Measurements from ENCODE around the gene GPLD1.

The GPLD1 gene

DNA sequence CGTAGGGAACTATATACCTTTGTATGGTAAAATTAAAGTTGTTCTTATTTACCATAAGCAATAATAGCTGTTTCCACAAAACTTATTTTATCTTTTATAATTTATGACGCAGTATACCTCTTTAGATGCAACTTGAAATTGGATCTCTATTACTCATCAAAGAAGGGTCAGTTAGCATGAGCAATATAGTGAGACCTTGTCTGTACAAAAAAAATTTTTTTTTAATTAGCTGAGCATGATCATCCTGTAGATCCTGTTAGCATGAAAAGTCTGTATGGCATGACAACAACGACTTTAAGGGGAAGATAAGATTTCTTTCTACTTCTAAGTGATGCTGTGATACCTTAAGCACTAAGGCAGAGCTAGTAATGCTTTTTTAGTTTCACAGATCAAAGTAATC lies 11.3 kb upstream of the GPLD1 start:
- TF ChIP-seq, protein P1, sequence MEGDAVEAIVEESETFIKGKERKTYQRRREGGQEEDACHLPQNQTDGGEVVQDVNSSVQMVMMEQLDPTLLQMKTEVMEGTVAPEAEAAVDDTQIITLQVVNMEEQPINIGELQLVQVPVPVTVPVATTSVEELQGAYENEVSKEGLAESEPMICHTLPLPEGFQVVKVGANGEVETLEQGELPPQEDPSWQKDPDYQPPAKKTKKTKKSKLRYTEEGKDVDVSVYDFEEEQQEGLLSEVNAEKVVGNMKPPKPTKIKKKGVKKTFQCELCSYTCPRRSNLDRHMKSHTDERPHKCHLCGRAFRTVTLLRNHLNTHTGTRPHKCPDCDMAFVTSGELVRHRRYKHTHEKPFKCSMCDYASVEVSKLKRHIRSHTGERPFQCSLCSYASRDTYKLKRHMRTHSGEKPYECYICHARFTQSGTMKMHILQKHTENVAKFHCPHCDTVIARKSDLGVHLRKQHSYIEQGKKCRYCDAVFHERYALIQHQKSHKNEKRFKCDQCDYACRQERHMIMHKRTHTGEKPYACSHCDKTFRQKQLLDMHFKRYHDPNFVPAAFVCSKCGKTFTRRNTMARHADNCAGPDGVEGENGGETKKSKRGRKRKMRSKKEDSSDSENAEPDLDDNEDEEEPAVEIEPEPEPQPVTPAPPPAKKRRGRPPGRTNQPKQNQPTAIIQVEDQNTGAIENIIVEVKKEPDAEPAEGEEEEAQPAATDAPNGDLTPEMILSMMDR (IDR thresholded peaks at IDR 0.05; ENCODE audit: borderline replicate concordance, insufficient read depth, low read depth, low read length): no peak
- no peak overlapping the region for H3K4me3 ChIP-seq (ENCODE audit: low read depth, low read length)

DNA sequence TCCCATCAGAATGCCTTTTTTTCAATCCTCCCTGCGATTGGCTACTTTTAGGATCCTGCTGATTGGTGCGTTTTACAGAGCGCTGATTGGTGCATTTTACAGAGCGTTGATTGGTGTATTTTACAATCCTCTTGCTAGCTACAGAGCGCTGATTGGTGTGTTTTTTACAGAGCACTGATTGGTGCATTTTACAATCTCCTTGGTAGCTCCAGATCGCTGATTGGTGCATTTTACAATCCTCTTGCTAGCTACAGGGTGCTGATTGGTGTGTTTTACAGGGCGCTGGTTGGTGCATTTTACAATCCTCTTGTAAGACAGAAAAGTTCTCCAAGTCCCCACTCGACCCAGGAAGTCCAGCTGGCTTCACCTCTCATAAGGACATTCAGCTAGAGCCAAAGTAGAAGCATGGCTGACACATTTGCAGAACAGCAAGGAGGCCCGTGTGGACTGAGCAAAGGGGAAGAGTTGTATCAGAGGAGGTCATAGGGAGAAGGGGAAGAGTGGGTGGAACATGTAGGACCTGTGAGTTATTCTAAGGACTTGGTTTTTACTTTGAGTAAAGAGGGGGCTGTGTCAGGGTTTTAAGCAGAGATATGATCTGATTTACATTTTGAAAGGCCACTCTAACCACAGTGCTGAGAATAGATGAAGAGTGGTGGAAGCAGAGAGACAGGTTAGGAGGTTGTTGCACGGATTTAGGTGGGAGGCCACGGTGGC lies 8.0 kb upstream of the GPLD1 start:
- TF ChIP-seq, protein P1 (IDR thresholded peaks at IDR 0.05; ENCODE audit: borderline replicate concordance, insufficient read depth, low read depth, low read length): no peak
- H3K4me3 ChIP-seq (ENCODE audit: low read depth, low read length): no peak overlapping the region

DNA sequence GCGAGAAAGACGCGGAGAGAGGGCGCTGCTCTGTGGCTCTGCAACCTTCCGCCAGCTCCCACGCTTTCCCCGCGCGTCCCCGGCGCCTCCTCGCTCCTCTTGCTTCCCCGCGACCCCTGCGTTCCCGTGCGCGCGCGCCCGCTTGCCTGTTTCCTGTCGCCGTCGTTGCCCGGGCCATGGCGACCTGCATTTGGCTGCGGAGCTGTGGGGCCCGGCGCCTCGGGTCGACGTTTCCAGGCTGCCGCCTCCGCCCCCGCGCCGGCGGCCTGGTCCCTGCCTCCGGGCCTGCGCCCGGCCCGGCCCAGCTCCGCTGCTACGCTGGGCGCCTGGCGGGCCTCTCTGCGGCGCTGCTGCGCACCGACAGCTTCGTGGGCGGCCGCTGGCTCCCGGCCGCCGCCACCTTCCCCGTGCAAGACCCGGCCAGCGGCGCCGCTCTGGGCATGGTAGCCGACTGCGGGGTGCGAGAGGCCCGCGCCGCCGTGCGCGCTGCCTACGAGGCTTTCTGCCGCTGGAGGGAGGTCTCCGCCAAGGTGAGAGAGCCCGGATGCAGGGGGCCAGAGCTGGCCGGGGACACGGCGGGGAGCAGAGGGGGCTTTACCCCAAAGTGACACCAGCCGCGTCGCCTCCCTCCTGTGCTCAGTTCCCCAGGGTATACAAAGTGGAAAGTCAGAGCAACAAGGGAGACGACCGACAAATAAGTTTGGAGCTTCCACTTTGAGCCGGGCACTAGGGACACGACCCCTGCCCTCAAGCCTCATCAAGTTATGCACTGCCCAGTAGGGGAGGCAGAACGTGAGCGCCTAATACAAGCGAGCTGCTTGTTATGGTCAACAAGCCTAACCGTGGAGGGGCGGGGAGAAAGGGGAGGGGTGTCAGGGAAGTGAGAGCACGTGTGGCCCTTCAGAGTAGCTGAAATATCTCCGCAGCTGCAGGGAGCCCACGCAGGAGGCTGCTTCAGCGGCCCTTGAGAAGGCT lies 5.7 kb upstream of the GPLD1 start, which contains the start of gene ALDH5A1:
TSS of gene ALDH5A1 (plus strand) at position 149 of the 975 bp plus-strand sequence. CDS start at position 177, 28 bp downstream.
- peak within 1 kb of the TSS; percentile 48 for H3K4me3 ChIP-seq (ENCODE audit: low read depth, low read length)
- TF ChIP-seq, protein P1 (IDR thresholded peaks at IDR 0.05; ENCODE audit: borderline replicate concordance, insufficient read depth, low read depth, low read length): peak; percentile 47; the same call in 1 of the 2 replicates

DNA sequence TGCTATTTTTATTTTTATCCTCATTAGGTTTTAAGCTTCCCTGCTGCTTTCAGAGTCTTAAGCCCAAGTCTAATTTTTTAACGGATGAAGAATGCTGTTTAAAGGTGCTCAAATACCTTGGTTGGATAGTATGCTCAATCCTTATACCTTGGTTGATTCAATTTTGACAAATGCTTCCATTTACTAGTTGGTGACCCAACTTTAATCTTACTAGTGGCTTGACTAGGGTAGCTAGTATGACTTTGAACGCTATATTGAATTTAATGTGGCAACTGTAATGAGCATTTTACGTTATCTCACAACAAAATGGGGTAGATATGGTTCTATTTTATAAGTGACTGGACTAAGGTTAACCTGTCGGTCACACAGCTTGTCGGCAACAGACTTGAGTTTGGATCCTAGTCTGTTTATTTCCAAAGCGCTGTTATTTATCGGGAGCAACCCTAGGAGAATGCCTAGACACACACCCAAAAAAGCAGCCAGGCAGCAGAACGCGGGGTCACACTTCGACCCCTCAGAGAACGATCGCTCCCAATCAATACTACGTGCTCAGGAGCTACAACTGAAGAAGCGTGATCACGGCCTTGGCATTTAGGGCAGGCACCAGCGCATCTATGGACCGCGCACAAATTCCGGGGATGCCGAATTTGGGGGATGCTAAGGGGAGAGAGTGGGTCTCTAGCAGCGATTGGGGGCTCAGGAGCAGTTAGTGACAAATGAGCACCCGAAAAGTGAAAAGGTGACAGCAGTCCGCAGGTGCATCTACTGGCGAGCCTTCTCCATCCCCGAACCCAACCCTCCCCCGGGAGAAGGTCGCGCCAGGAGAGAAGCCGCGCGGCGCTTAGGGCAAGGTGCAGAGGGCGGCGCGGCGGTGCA lies 4.8 kb upstream of the GPLD1 start:
- H3K4me3 ChIP-seq (ENCODE audit: low read depth, low read length): peak overlapping the region; percentile 48
- TF ChIP-seq, protein P1 (IDR thresholded peaks at IDR 0.05; ENCODE audit: borderline replicate concordance, insufficient read depth, low read depth, low read length): no peak

DNA sequence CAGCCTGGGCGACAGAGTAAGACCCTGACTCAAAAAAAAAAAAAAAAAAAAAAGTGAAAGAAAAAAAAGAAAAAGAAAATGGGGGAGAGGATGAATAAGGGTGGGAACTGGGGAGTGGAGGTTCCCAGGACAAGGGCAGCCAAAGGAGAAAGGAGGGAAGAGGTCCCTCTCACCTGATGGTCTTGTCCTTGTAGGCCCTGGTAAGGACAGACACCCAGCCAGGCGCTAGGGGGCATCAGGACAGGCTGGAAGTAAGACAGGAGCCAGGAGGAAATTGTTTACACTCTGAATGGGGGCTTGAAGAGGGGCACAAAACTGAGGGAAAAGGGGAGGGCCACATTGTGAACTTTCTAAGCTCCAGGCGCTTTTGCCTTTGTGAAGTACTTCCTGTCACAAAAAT lies 3.1 kb upstream of the GPLD1 start:
- no peak overlapping the region for H3K4me3 ChIP-seq (ENCODE audit: low read depth, low read length)
- TF ChIP-seq, protein P1 (IDR thresholded peaks at IDR 0.05; ENCODE audit: borderline replicate concordance, insufficient read depth, low read depth, low read length): peak; percentile 24; the same call in 1 of the 2 replicates

DNA sequence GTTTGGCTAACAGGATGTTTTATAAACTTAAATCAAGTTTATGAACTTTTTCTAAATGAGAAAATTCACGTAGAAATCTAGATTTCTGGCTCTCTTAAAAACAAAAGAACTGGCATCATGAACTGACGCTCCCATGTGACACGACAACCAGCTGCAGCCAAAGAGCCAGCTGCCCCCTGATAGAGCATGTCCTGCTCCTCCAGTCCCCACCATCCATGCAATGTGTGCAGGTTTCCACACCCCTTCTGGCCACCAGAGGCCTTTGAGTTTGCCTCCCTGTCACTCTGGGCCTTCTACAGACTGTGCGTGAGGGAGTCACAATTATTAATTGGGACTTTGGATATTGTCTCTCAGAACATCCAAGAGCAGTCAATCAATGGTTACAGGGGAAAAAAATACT lies 1.6 kb upstream of the GPLD1 start:
- H3K4me3 ChIP-seq (ENCODE audit: low read depth, low read length): no peak overlapping the region
- TF ChIP-seq, protein P1 (IDR thresholded peaks at IDR 0.05; ENCODE audit: borderline replicate concordance, insufficient read depth, low read depth, low read length): no peak
